HG03025 (cell line): ENCODE measurements around the gene CSNK1G3.

Experiments
- ATAC-seq: cut with Tn5 transposase; IDR thresholded peaks from one replicate; pipeline ENCODE4 v1.9.1; 2021; ENCODE audit warnings: mild to moderate bottlenecking, moderate library complexity; ENCODE audit not compliant: unreplicated experiment, low FRiP score

The CSNK1G3 gene

GRCh38 chr5:123512611-123513461 is 859 bp downstream of the CSNK1G3 start:
- peak; percentile 21 for ATAC-seq

GRCh38 chr5:123514615-123515355 is 2.8 kb downstream of the CSNK1G3 start:
- ATAC-seq, result no peak

GRCh38 chr5:123515904-123516303 is 3.9 kb downstream of the CSNK1G3 start:
- ATAC-seq, result no peak

GRCh38 chr5:123517476-123517875 is 5.5 kb downstream of the CSNK1G3 start:
- peak; percentile 36 for ATAC-seq

- ATAC-seq, result no peak
Observed at GRCh38 chr5:123518111-123518510, 6.1 kb downstream of the CSNK1G3 start.

- ATAC-seq, result peak; percentile 62
Observed at GRCh38 chr5:123520677-123521247, 8.8 kb downstream of the CSNK1G3 start.

- no peak for ATAC-seq
Observed at GRCh38 chr5:123524146-123524545, 12.2 kb downstream of the CSNK1G3 start.

- ATAC-seq, result no peak
Observed at GRCh38 chr5:123527190-123527589, 15.2 kb downstream of the CSNK1G3 start.

GRCh38 chr5:123528065-123528464 is 16.1 kb downstream of the CSNK1G3 start:
- ATAC-seq, result no peak

GRCh38 chr5:123528878-123529277 is 16.9 kb downstream of the CSNK1G3 start:
- no peak for ATAC-seq

GRCh38 chr5:123530728-123531127 is 18.8 kb downstream of the CSNK1G3 start:
- no peak for ATAC-seq

GRCh38 chr5:123535648-123536047 is 23.7 kb downstream of the CSNK1G3 start:
- ATAC-seq, result no peak

- ATAC-seq, result no peak
Observed at GRCh38 chr5:123537256-123537655, 25.3 kb downstream of the CSNK1G3 start.

- ATAC-seq, result no peak
Observed at GRCh38 chr5:123537845-123538244, 25.9 kb downstream of the CSNK1G3 start.

- no peak for ATAC-seq
Observed at GRCh38 chr5:123538670-123539459, 26.9 kb downstream of the CSNK1G3 start.

GRCh38 chr5:123540534-123540933 is 28.6 kb downstream of the CSNK1G3 start:
- no peak for ATAC-seq

GRCh38 chr5:123543438-123543837 is 31.5 kb downstream of the CSNK1G3 start:
- ATAC-seq, result no peak

GRCh38 chr5:123545506-123545905 is 33.5 kb downstream of the CSNK1G3 start:
- no peak for ATAC-seq

- no peak for ATAC-seq
Observed at GRCh38 chr5:123546657-123547056, 34.7 kb downstream of the CSNK1G3 start.

GRCh38 chr5:123549256-123549904 is 37.4 kb downstream of the CSNK1G3 start:
- ATAC-seq, result peak; percentile 98
